Measurements from ENCODE around the gene VTI1A. TPM values are rescaled to one million over a fixed set of nuclear protein-coding genes. Genes with fewer than 3 reads are reported as not detected.

VTI1A gene
- total and polyA plus RNA-seq, 2 of the 8 experiments (the other 6 are each of a cell fraction or from before 2014, with no cell fraction given) = 6.0 to 20.0 TPM

DNA sequence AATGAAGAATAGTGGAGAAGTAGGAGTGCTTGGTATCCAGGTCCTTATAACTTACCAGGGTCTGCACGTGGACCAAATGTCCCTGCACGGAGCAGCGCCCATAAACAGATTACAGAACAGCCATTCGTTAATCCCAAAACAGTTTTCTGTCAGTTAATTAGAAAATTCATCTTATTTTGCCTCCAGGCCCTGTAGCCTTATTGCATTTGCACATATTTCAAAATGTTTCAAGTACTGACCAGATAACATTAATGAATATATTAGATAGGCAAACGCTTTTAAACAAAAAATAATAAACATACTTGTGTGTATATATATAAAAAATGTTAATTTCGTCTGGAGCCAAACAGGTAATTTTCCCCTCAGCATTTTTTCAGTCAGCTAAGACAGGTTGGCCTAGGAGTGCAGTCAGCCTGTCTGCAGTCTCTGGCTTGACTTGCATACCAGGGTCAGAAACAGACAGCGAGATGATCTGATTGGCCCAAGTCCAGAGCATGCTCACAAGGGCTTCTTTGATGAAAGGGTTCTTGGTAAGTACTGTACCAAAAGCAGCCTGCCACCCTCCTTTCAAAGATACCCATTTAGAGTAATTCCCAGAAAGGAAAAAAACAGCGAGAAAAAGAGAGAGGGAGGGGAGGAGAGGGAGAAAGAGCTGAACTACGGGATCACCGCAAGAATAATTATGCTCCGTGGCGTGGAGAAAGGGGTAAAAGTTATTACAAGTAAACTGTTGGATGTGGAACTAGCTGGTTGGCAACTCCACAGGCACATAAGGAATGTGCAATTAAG lies 308.6 kb downstream of the VTI1A start:
- no peak overlapping the region for H2BK120ac ChIP-seq (replicated peaks; ENCODE audit: low read depth, low read length)
- no peak overlapping the region for H4K91ac ChIP-seq (replicated peaks; ENCODE audit: insufficient read length, low read length)
- H3K79me1 ChIP-seq (ENCODE audit: low read depth, low read length) = no peaks in the 10 kb centered on the region
- H4K20me1 ChIP-seq (replicated peaks in 1 of 2; ENCODE audit: control insufficient read depth in 1 of 2, insufficient read depth in 2 of 2, low read length in 2 of 2) = no peaks in the 10 kb centered on the region
- no peak overlapping the region for H3K18ac ChIP-seq (ENCODE audit: extremely low read depth, low read length)
- no peak overlapping the region for H4K5ac ChIP-seq (ENCODE audit: insufficient read length, low read depth, low read length)
- no peak overlapping the region for H2AK5ac ChIP-seq (ENCODE audit: low read depth, low read length)
- DNase-seq (ENCODE audit: low read depth in 1 of 2, low spot score in 2 of 2) (no peak), FAIRE-seq (no peak)
- WGBS, 2 experiments (ENCODE audit: extremely low coverage in 1 of 2, insufficient coverage in 1 of 2, insufficient read length in 1 of 2, insufficient replicate concordance in 2 of 2, low coverage in 1 of 2, low lambda C conversion rate in 2 of 2, missing lambda C conversion rate in 1 of 2) = 82% methylated on average over 12 of the region's 12 CpGs; no CpG with 5 or more reads in 1 of the 2 experiments
- H3K4me3 ChIP-seq (ENCODE audit: extremely low read depth in 1 of 4, insufficient read depth in 2 of 4, low read depth in 3 of 4, low read length in 4 of 4) = no peak overlapping the region
- no peak overlapping the region for H2BK20ac ChIP-seq (ENCODE audit: low read length)
- H3K27ac ChIP-seq (ENCODE audit: low read depth, low read length) = no peak overlapping the region
- H3K4me2 ChIP-seq (ENCODE audit: insufficient read depth in 1 of 2, low read depth in 2 of 2, low read length in 2 of 2) = no peak overlapping the region
- H3K36me3 ChIP-seq (ENCODE audit: control insufficient read depth in 2 of 4, insufficient read depth in 4 of 4, low read length in 3 of 4) = no peaks in the 10 kb centered on the region
- no peak overlapping the region for H3K23ac ChIP-seq (ENCODE audit: insufficient read length)
- no peak overlapping the region for H3K14ac ChIP-seq (ENCODE audit: insufficient read length)
- H3K4me1 ChIP-seq (replicated peaks in 1 of 4; ENCODE audit: control insufficient read depth in 3 of 4, insufficient read depth in 4 of 4, low read length in 3 of 4) = no peaks in the 10 kb centered on the region; a peak in 1 of 7 replicates
- H2AFZ ChIP-seq (ENCODE audit: low read length) = no peak overlapping the region
- no peak overlapping the region for H4K8ac ChIP-seq (ENCODE audit: extremely low read depth, insufficient read depth, low read length)
- no peak overlapping the region for H2BK15ac ChIP-seq (ENCODE audit: low read length)
- H3K4ac ChIP-seq (replicated peaks; ENCODE audit: insufficient read length, low read depth, low read length) = no peak overlapping the region
- ChIA-PET POLR2A (ENCODE audit: partially characterized antibody) (no interaction called here), CTCF (ENCODE audit: partially characterized antibody) (interaction anchor here (0.7 to 1.2 kb wide), 3 partner anchors 10 to 33 kb away, joined by 3 read pairs; no protein-coding TSS in a partner anchor)
- no peaks in the 10 kb centered on the region for H3K9me3 ChIP-seq (ENCODE audit: insufficient read depth in 2 of 2, low read depth in 1 of 2, low read length in 1 of 2)
- no peaks in the 10 kb centered on the region for H3K23me2 ChIP-seq (ENCODE audit: low read depth, low read length)
- H2BK12ac ChIP-seq (ENCODE audit: low read depth, low read length) = no peak overlapping the region
- no peak overlapping the region for H2BK5ac ChIP-seq (ENCODE audit: low read depth, low read length)
- no peaks in the 10 kb centered on the region for H3K27me3 ChIP-seq (replicated peaks in 1 of 4; ENCODE audit: control insufficient read depth in 3 of 4, extremely low read depth in 1 of 4, insufficient read depth in 3 of 4, low read length in 3 of 4)
- H3K56ac ChIP-seq (replicated peaks; ENCODE audit: insufficient read length, low read depth, low read length) = no peak overlapping the region
- no peak overlapping the region for H3K9ac ChIP-seq (replicated peaks in 1 of 4; ENCODE audit: extremely low read depth in 1 of 4, low read depth in 3 of 4, low read length in 3 of 4)
- H3K79me2 ChIP-seq (ENCODE audit: control insufficient read depth in 1 of 2, insufficient read depth in 2 of 2, low read length in 2 of 2) = no peaks in the 10 kb centered on the region
- TF ChIP-seq SP4 (IDR thresholded peaks at IDR 0.05; ENCODE audit: low read length) = no peak
- TF ChIP-seq GTF2F1 (IDR thresholded peaks at IDR 0.05; ENCODE audit: borderline replicate concordance, low read depth, low read length) = no peak
- TF ChIP-seq KDM4A (IDR thresholded peaks at IDR 0.05; ENCODE audit: low read depth, low read length, severe bottlenecking) = no peak
- TF ChIP-seq USF2 (IDR thresholded peaks at IDR 0.05; ENCODE audit: low read length) = no peak
